Progenitor cell of endocrine pancreas (in vitro differentiated cells): ENCODE data around the gene PSMB11. TPM values are rescaled to one million over a fixed set of nuclear protein-coding genes. Genes with fewer than 3 reads are reported as not detected.

Experiments
- DNase-seq: peaks from one replicate; pipeline ENCODE4 v3.0.0; 2021; ENCODE audit warnings: low spot score; ENCODE audit not compliant: unreplicated experiment
- H3K27ac Mint-ChIP-seq: 2 replicates; pipeline ENCODE4 v1.8.0; 2021; ENCODE audit warnings: mild to moderate bottlenecking, moderate library complexity, mixed read lengths
- H3K27me3 Mint-ChIP-seq: 2 replicates; pipeline ENCODE4 v1.8.0; 2021; ENCODE audit warnings: mixed read lengths
- H3K36me3 Mint-ChIP-seq: 2 replicates; pipeline ENCODE4 v1.8.0; 2022; ENCODE audit warnings: mixed read lengths; ENCODE audit not compliant: insufficient read depth
- H3K4me1 Mint-ChIP-seq: 2 replicates; pipeline ENCODE4 v1.8.0; 2021; ENCODE audit warnings: low read depth, mixed read lengths
- H3K4me3 Mint-ChIP-seq: 2 replicates; pipeline ENCODE4 v1.8.0; 2021; ENCODE audit warnings: low read depth, mild to moderate bottlenecking, moderate library complexity, mixed read lengths
- H3K9me3 Mint-ChIP-seq: 2 replicates; pipeline ENCODE4 v1.8.0; 2021; ENCODE audit warnings: low read depth, mixed read lengths
- total RNA-seq: library from RNA; stranded (reverse); gene quantifications from 2 replicates; pipeline ENCODE4 v1.2.1, GENCODE V29; 2021
- TF ChIP-seq, protein P1 (sequence below): fragments of 200-600 bp; sonication (generic); IDR thresholded peaks from one replicate; pipeline ENCODE4 v1.5.0; 2021; ENCODE audit warnings: antibody characterized with exemption, mild to moderate bottlenecking; ENCODE audit not compliant: unreplicated experiment

PSMB11 gene
- total RNA-seq, 1 donor from 2014 or later, result not detected

GRCh38 chr14:23062002-23062401 is 20.0 kb downstream of the PSMB11 start:
- Mint-ChIP-seq H3K27me3 (no peaks in the 10 kb centered on the region), H3K9me3 (no peaks in the 10 kb centered on the region), H3K36me3 (peaks cover 35% of the 10 kb centered on the region), H3K4me3 (no peak overlapping the region), H3K27ac (no peak overlapping the region), H3K4me1 (peaks cover 4% of the 10 kb centered on the region)
- DNase-seq, result no peak
- TF ChIP-seq, protein P1, sequence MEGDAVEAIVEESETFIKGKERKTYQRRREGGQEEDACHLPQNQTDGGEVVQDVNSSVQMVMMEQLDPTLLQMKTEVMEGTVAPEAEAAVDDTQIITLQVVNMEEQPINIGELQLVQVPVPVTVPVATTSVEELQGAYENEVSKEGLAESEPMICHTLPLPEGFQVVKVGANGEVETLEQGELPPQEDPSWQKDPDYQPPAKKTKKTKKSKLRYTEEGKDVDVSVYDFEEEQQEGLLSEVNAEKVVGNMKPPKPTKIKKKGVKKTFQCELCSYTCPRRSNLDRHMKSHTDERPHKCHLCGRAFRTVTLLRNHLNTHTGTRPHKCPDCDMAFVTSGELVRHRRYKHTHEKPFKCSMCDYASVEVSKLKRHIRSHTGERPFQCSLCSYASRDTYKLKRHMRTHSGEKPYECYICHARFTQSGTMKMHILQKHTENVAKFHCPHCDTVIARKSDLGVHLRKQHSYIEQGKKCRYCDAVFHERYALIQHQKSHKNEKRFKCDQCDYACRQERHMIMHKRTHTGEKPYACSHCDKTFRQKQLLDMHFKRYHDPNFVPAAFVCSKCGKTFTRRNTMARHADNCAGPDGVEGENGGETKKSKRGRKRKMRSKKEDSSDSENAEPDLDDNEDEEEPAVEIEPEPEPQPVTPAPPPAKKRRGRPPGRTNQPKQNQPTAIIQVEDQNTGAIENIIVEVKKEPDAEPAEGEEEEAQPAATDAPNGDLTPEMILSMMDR, result no peak

DNA sequence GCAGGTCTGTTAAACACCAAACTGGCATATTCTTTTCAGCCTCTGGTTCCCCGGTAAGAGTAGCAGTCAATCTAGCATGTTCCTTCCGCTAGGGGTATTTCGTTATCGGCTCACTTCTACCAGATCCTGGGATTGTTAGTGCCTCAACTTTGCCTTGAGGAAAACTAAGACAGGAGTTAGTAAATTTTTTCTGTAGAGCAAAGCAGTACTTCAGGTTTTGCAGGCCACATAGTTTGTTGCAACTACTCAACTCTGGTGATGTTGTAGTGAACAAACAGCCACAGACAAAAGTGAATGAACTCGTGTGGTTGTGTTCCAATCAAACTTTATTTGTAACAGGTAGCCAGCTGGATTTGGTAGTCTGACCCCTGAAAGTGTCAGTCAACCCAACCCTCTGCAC is 21.6 kb downstream of the PSMB11 start:
- Mint-ChIP-seq H3K27ac (peak overlapping the region; percentile 54), H3K27me3 (no peaks in the 10 kb centered on the region), H3K4me3 (no peak overlapping the region), H3K36me3 (peaks cover 39% of the 10 kb centered on the region), H3K9me3 (no peaks in the 10 kb centered on the region), H3K4me1 (peaks cover 6% of the 10 kb centered on the region)
- TF ChIP-seq, protein P1, result no peak
- DNase-seq, result no peak

DNA sequence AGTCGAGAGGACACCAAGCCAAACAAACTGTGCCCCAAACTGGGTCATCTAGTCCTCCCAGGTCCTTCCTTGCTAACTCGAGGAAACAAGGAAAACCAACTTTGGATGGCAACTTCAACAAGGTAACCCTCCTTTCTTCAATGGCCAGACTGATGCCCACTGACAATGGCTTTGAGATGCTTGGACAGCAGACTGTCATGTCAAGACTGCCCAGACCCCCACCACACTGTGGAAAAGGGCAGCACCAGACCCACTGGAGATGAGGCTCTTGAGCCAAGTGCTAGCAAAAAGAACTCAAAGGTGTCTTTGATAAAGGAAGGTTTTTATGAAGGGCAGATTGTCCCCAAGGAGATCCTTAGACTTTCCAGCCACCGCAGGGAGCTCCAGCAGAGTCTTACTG is 24.4 kb downstream of the PSMB11 start:
- no peaks in the 10 kb centered on the region for H3K27me3 Mint-ChIP-seq
- H3K27ac Mint-ChIP-seq, result no peak overlapping the region
- DNase-seq, result no peak
- peaks cover 34% of the 10 kb centered on the region for H3K36me3 Mint-ChIP-seq
- TF ChIP-seq, protein P1, result no peak
- no peak overlapping the region for H3K4me3 Mint-ChIP-seq
- H3K4me1 Mint-ChIP-seq, result peaks cover 22% of the 10 kb centered on the region
- no peaks in the 10 kb centered on the region for H3K9me3 Mint-ChIP-seq

DNA sequence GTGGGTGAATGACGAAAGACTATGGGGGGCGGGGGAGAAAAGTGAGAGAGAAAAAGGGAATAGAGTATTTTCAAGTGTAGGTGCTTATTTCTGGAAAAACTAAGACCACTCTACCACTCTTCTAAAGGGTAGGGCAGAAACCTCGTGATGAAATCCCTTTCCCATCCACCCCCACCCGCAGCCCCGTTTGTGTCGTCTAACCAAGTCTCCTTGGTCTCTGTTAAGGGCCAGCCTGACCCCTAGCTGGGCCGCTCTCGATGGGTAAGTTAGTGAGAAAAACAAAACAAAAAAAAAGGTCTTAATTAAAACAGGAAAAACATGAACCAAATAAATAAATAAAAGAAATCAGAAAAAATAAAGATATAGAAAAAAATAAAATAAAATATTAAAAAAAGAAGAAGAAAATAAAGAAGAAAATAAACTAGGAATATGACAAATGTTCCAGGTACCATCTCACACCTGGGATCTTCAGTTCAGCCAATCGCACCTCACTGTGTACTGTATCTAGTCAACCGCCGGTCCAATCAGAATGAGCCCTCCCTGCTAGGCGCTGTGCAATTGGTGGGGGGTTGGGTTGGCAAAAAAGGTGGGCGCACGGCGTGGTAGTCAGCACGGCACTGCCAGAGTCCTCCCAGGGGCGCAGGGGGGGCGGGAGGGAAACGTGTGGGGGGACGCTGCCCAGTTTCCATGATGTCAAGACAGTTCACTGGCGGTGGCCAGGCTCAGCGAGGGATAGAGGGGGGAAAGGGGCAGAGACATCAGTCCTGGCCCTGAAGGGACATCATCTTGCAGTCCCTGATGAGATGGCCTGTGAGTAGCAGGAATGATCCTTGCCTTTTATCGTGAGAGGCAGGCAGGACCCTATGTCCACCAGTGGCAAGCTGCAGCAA is 25.1 kb downstream of the PSMB11 start:
- Mint-ChIP-seq H3K36me3 (peaks cover 33% of the 10 kb centered on the region), H3K9me3 (no peaks in the 10 kb centered on the region), H3K27ac (no peak overlapping the region), H3K4me3 (no peak overlapping the region), H3K4me1 (peaks cover 30% of the 10 kb centered on the region), H3K27me3 (no peaks in the 10 kb centered on the region)
- DNase-seq, result no peak
- TF ChIP-seq, protein P1, result no peak

DNA sequence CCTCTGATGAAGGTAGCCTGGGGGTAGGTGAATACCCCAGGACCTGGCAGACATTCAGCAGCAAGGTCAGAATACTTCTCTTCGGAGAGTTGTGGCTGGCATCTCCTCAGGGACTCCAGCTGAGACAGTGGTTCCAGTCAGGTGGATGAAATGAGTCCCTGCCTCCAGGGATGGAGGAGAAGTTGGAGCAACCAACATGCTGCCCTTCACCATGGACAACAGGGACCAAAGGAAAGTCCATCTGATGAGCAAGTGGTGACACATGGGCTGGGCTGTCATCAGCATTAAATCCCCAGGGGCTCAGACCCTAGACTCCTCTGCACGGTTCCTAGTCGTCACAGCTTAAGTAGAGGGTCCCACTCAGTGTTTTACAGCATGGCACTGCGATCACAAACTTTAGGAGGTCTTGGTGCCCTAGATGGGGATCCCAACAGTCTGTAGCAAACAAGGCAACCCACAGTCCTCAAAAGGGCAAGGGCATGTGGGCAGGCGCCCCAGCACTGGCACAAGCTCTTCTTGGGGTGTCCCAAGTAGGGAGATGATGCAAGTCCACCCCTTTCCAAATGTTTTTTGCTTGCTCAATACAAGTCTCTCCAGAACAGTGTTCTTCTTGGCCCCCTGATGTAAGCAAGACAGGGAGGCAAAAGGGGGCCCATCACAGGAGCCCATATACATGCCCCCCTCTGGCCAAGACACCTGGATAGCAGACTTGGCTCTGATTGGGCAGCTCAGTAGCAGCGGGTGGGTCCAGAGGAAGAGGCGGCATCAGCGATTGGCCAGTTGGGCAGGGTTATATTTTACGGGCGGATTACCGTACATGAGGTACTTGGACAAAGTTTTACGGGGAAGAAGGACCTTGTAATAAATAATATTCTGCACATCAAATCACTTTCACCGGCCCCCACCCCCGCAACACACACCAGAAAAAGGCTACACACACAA is 26.1 kb downstream of the PSMB11 start:
- no peaks in the 10 kb centered on the region for H3K9me3 Mint-ChIP-seq
- peak overlapping the region; percentile 76 for H3K27ac Mint-ChIP-seq
- H3K27me3 Mint-ChIP-seq, result no peaks in the 10 kb centered on the region
- peaks cover 26% of the 10 kb centered on the region for H3K36me3 Mint-ChIP-seq
- peaks cover 34% of the 10 kb centered on the region for H3K4me1 Mint-ChIP-seq
- TF ChIP-seq, protein P1, result no peak
- no peak for DNase-seq
- peak overlapping the region; percentile 63 for H3K4me3 Mint-ChIP-seq
